Muscle of leg (tissue), 11 donors: ENCODE measurements around the gene HDAC7. TPM values are rescaled to one million over a fixed set of nuclear protein-coding genes. Genes with fewer than 3 reads are reported as not detected.

ENCODE experiments used
- DNase-seq: peaks from one replicate; pipeline ENCODE4 v3.0.0; 2013
- H3K27ac ChIP-seq: one replicate; pipeline ENCODE4 v1.5.1; 2013; ENCODE audit warnings: mild to moderate bottlenecking, low read length, control low read depth
- H3K27me3 ChIP-seq: one replicate; pipeline ENCODE4 v1.6.1; 2013; ENCODE audit warnings: low read length; ENCODE audit not compliant: control insufficient read depth, insufficient read depth
- H3K36me3 ChIP-seq: one replicate; pipeline ENCODE4 v1.6.1; 2013; ENCODE audit warnings: low read length; ENCODE audit not compliant: control insufficient read depth, insufficient read depth
- H3K4me1 ChIP-seq: one replicate; pipeline ENCODE4 v1.6.1; 2013; ENCODE audit warnings: low read length; ENCODE audit not compliant: control insufficient read depth, insufficient read depth
- H3K4me3 ChIP-seq: one replicate; pipeline ENCODE4 v1.5.1; 2013; ENCODE audit warnings: low read length, control low read depth
- H3K9me3 ChIP-seq: replicated peaks from 2 replicates; pipeline ENCODE4 v1.6.1; 2013; ENCODE audit warnings: low read depth, low read length; ENCODE audit not compliant: control insufficient read depth
- WGBS: methylation state at CpG from one replicate; pipeline ENCODE4 v1.1.5; 2013; ENCODE audit warnings: missing lambda C conversion rate; ENCODE audit not compliant: insufficient coverage; 5-methylcytosine and 5-hydroxymethylcytosine counted together
- polyA plus RNA-seq, 8 donors: library from polyadenylated mRNA; unstranded; fragments of 120-200 nt; gene quantifications; one replicate each; pipeline versions ENCODE4 v1.2.1 to v1.2.3, GENCODE V29; 2013; ENCODE audit warnings: inconsistent platforms in 1 of 8, low replicate concordance in 1 of 8; ENCODE audit not compliant: insufficient read length in 8 of 8, insufficient read depth in 1 of 8
- total RNA-seq: library from RNA; stranded (reverse); fragments of 120-200 nt; gene quantifications from one replicate; pipeline ENCODE4 v1.2.4, GENCODE V29; 2013

The HDAC7 gene
- total and polyA plus RNA-seq, 9 donors, result 27.4 to 72.8 (median 59.5) TPM

DNA sequence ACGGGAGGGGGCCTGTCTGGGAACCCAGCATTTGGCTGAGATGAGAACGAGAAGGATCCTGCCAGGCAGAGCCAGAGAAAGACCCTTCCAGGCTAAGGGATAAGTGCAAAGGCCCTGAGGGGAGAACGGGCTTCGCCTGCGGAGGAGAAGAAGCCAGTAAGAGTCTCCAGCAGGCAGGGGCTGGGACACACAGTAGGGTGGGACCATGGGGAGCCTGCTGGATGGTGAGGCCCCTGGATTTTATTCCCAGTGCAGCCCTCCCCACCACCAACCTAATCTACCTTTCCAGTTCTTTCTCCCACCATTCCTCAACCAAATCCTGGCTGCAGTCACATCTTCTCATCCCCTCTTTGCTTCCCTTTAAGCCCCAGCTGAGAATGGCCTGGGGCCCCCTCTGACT, 73.6 kb downstream of the HDAC7 start:
- Histone ChIP-seq H3K9me3 (no peaks in the 10 kb centered on the region), H3K27me3 (peaks cover 5% of the 10 kb centered on the region), H3K4me1 (peaks cover 9% of the 10 kb centered on the region), H3K27ac (no peak overlapping the region), H3K4me3 (no peak overlapping the region), H3K36me3 (peaks cover 12% of the 10 kb centered on the region)
- WGBS, result 42% methylated on average over 2 of the region's 5 CpGs
- no peak for DNase-seq

DNA sequence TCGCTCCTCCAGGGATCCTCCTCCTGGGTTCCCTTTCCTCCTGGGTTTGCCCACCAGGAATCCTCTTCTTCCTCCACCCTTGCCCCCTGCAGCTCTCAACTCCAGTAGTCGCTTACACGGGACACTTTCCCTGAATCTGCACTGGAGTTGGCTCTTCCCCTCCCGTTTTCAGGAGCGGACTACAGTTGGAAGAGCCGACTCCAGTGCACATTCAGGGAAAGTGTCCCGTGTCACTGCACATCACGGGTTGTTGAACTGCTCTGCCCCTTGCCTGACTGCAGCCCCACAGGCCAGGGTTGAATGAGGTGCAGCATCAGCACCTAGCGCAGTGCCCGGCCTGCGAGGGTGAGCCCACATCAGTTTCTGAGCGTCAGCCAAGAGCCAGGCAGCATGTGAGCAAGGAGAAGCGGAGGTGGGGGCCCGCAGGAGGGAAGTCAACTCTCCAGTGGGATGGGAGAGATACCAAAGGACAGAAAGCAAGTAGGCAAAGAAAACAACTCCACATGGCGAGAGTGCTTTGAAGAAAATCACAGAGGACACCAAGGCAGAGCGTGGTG, 74.1 kb downstream of the HDAC7 start:
- no peak for DNase-seq
- Histone ChIP-seq H3K9me3 (no peaks in the 10 kb centered on the region), H3K27ac (no peak overlapping the region), H3K4me3 (no peak overlapping the region), H3K36me3 (peaks cover 12% of the 10 kb centered on the region), H3K27me3 (peaks cover 5% of the 10 kb centered on the region), H3K4me1 (peaks cover 14% of the 10 kb centered on the region)
- 41% methylated on average over 15 of the region's 16 CpGs for WGBS

- no peak overlapping the region for H3K27ac ChIP-seq
- H3K27me3 ChIP-seq, result peaks cover 5% of the 10 kb centered on the region
- peaks cover 21% of the 10 kb centered on the region for H3K4me1 ChIP-seq
- no peaks in the 10 kb centered on the region for H3K9me3 ChIP-seq
- peaks cover 12% of the 10 kb centered on the region for H3K36me3 ChIP-seq
- no peak overlapping the region for H3K4me3 ChIP-seq
- WGBS, result 57% methylated on average over 8 of the region's 8 CpGs
- DNase-seq, result no peak
Observed at GRCh38 chr12:47744778-47745436, 74.8 kb downstream of the HDAC7 start.

- DNase-seq, result no peak
- Histone ChIP-seq H3K27me3 (peaks cover 5% of the 10 kb centered on the region), H3K4me1 (peaks cover 24% of the 10 kb centered on the region), H3K36me3 (peaks cover 12% of the 10 kb centered on the region), H3K4me3 (no peak overlapping the region), H3K9me3 (no peaks in the 10 kb centered on the region), H3K27ac (no peak overlapping the region)
- 57% methylated on average over 3 of the region's 10 CpGs for WGBS
Observed at GRCh38 chr12:47744005-47744651, 75.6 kb downstream of the HDAC7 start.

- no peaks in the 10 kb centered on the region for H3K9me3 ChIP-seq
- H3K4me1 ChIP-seq, result peaks cover 24% of the 10 kb centered on the region
- no peak overlapping the region for H3K4me3 ChIP-seq
- DNase-seq, result no peak
- H3K27me3 ChIP-seq, result peaks cover 5% of the 10 kb centered on the region
- H3K27ac ChIP-seq, result no peak overlapping the region
- H3K36me3 ChIP-seq, result peaks cover 13% of the 10 kb centered on the region
- WGBS, result 79% methylated on average over 5 of the region's 9 CpGs
Observed at GRCh38 chr12:47743311-47743860, 76.3 kb downstream of the HDAC7 start.

GRCh38 chr12:47742253-47742825, 77.4 kb downstream of the HDAC7 start:
- Histone ChIP-seq H3K36me3 (peaks cover 5% of the 10 kb centered on the region), H3K9me3 (no peaks in the 10 kb centered on the region), H3K4me1 (peaks cover 30% of the 10 kb centered on the region), H3K4me3 (no peak overlapping the region), H3K27ac (no peak overlapping the region), H3K27me3 (peaks cover 5% of the 10 kb centered on the region)
- WGBS, result 64% methylated on average over 4 of the region's 7 CpGs
- no peak for DNase-seq

GRCh38 chr12:47741340-47741703, 78.4 kb downstream of the HDAC7 start:
- peaks cover 40% of the 10 kb centered on the region for H3K4me1 ChIP-seq
- H3K27me3 ChIP-seq, result peaks cover 5% of the 10 kb centered on the region
- peak; percentile 78 for DNase-seq
- 48% methylated on average over 4 of the region's 4 CpGs for WGBS
- no peaks in the 10 kb centered on the region for H3K9me3 ChIP-seq
- H3K4me3 ChIP-seq, result no peak overlapping the region
- H3K27ac ChIP-seq, result peak overlapping the region; percentile 55
- H3K36me3 ChIP-seq, result peaks cover 5% of the 10 kb centered on the region

GRCh38 chr12:47740606-47741339, 78.9 kb downstream of the HDAC7 start:
- Histone ChIP-seq H3K9me3 (no peaks in the 10 kb centered on the region), H3K4me1 (peaks cover 45% of the 10 kb centered on the region), H3K27me3 (peaks cover 5% of the 10 kb centered on the region), H3K4me3 (no peak overlapping the region), H3K27ac (peak overlapping the region; percentile 55), H3K36me3 (peaks cover 2% of the 10 kb centered on the region)
- 67% methylated on average over 13 of the region's 21 CpGs for WGBS
- no peak for DNase-seq

DNA sequence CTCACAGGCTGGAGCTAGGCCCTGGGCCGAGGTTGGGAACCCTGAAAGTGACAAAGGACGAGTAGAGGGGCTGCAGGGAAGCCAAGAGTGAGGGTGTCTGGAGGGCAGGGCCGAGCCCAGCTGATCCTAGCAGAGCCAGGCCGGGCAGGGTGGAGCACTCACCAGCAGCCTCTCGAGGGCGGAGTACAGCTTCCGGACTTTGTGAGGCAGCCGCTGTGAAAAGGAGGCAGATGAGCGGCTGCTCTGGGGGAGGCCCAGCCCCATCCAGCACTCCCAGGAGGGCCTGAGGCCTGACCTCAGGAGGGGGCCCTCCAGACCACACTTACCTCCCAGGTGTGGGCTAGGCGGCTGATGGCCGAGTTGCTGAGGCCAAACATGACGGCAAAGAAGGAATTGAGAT, 79.7 kb downstream of the HDAC7 start:
- Histone ChIP-seq H3K27ac (no peak overlapping the region), H3K4me3 (no peak overlapping the region)
- DNase-seq, result no peak

More for the DNA sequence above, 79.7 kb downstream of the HDAC7 start:
- WGBS, result 43% methylated on average over 9 of the region's 12 CpGs
- peaks cover 53% of the 10 kb centered on the region for H3K4me1 ChIP-seq
- no peaks in the 10 kb centered on the region for H3K9me3 ChIP-seq
- peaks cover 5% of the 10 kb centered on the region for H3K27me3 ChIP-seq
- H3K36me3 ChIP-seq, result peaks cover 2% of the 10 kb centered on the region
